ENCODE results near the gene SOX1.

SOX1 gene

DNA sequence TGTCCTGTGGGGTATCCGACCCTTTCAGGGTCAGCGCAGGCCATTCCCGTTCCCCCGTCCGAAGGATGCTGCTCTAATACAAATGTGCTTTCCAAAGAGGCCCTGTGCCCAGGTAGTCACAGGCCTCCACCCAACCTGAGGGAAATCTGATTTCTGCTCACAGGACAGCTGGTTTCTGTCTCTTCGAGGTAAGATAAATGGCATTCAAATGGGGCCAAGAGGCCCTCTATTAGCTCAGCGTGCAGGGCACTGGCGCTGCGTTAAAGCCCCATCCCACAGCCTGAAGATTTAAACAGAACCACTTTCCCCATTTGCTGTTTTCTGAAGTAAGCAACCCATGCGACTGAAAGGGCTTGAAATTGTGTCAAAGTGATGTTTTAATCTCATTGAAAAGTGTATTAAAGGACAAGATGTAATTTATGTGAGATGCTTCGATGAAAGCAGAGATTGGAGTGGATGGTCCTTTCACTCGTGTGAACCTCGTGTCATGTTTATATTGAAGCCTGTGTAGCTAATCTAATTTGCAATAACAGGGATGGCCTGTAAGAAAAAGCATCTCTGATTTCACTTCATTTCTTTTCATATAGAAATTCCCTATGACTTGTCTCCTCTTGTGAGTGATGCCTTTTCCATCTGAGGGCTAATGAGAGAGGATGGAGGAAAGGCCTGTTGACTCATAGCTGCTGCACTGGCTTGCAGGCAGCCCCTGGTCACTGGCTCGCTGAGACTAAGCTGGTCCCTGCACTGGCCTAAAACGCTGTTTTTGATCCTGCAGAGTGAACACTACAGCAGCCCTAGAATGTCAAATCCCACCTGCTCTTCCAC lies 7.3 kb upstream of the SOX1 start:
- no peak for FAIRE-seq

- no peak for FAIRE-seq
Observed at GRCh38 chr13:112060282-112060830, 6.6 kb upstream of the SOX1 start.

DNA sequence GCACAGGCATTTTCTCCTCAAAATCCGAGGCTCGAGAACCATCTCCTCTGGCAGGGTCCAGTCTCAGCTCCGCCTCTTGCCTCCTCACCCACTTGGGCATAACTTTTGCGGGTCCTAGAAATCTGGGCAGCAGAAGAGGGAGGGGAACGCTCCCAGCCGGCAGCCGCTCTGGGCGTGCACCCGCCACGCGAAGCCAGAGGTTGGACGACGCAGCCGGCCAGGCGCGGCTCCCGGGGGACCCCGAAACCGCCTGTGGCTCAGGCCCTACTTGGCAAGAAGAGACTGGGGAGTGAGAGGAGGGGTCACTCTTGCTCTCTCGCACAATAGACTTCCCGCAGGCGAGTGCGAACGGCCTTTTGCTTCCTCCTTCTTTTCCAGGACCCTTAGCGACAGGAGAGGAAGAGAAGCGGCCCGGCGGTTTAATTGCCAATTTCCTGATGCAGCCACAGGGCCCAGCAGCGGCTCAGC lies 6.0 kb upstream of the SOX1 start:
- FAIRE-seq = no peak

- FAIRE-seq = no peak
Observed at GRCh38 chr13:112061367-112062061, 5.4 kb upstream of the SOX1 start.

GRCh38 chr13:112062072-112062567 lies 4.8 kb upstream of the SOX1 start:
- no peak for FAIRE-seq

DNA sequence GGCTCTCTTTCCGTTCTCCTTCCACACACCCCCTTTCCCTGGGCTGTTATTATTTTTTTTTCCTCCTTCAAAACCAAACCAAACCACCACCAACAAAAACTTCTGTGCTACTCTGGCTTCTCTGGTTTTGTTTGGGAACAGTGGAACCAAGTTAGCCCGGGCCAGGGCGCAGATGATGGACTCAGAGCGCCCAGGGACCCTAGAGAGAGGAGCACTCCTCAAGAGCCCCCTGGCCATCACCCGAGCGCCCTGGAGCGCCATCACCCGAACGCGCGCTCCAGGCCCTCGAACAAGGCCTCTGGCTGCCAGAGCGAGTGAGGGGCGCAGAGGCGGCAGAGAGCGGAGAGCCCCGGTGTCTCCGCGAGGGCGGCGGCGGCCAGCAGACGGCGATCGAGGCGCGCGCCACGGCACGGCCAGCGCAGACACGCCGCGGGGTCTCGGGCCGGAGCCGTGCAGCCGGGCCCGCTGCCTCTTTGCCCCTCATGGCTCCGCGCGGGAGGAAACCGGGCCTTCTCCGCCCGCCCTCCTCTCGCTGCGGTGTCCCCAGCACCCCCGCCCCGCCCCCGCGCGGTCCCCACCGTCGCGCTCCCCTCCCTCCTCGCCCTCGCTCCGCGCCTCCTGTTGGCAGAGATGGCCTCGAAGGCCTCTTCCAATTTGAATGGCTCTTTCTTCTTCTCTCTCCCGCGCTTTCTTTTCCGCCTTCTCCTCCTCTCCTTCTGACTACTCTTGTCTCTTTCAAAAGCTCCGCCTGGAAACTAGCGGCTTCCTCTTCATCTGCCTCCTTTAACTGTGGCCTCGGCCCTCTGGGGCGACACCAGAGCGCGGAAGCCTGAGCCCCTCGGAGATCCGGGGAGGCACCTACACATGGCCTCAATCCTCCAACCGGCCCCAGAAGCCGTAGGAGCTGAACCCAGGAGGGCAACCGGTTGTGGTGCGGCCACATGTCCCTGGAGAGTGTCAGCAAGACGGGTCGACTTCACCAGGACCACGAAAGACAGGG lies 4.1 kb upstream of the SOX1 start:
- FAIRE-seq = no peak

GRCh38 chr13:112063807-112064206 lies 3.1 kb upstream of the SOX1 start:
- FAIRE-seq = no peak

DNA sequence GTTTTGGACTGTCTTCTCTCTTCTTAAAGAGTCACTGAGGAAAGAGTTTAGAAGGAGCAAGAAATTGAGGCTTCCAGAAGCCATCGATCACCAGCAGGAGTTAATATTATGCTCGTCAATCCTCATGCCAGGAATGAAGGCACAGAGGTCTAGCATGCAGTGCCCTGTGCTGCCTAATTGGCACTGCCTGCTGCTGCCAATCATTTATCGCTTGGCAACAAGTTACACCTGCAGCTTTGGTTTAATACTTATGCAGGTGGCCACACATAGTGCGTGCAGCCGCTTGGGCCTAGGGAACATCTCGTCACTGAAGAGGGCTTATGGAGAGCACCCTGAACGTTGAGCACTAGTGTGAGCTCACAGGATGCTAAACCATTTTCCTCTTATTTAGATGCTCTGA lies 2.7 kb upstream of the SOX1 start:
- no peak for FAIRE-seq

GRCh38 chr13:112065521-112065866 lies 1.5 kb upstream of the SOX1 start:
- no peak for FAIRE-seq

DNA sequence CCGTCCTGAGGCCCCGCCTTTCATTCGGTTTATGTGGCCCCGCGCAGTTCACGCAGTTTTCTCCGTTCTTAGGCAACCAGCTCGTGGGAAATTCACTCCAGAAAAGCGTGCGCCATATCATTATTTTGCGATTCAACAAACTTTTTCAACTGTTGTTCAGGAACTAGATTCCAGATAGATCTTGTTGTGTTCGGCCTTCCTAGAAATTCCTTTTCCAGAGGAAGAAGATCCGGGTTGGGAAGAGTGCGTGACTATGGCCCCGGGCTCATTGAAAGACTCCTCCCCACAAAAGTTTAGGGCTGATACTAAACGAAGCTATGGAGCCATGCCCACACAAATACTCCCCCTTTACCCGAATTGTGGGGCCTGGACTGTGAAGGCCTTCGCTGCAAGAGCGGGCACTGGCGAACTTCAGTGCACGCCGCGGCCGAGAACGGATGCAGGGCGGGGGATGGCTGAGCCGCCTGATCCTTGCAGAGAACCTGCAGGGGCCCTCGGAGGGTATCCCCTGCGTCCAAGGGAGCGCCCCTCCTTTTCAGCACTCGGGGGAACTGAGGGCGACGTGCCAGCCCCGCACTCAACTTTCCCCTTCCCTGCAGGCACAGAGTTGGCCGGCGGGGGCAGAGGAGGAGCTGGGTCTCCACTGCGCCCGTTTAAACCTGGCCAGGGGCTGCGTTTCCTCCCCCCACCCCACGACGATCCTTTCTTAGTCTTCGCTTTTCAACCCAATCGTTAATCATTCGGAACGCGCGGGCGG lies 904 bp upstream of the SOX1 start:
- no peak for FAIRE-seq

DNA sequence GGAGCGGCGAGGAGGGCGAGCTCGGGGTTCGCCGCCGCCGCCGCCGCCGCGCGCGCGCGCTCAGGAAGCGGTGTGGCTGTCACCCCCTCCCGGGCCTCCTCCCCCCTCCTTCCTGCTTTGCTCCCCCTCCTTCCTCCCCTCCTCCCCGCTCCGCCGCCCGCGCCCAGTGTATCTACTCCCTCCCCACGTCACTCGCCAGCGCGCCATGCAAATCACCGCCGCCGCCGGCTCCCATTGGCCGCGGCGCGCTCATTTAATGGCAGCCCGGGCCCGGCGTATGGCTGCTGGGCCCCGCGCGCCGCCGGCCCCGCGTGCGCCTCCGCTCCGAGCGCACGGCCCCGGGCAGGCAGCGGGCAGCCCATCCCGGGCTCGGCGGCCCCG lies 335 bp upstream of the SOX1 start:
- FAIRE-seq = no peak

DNA sequence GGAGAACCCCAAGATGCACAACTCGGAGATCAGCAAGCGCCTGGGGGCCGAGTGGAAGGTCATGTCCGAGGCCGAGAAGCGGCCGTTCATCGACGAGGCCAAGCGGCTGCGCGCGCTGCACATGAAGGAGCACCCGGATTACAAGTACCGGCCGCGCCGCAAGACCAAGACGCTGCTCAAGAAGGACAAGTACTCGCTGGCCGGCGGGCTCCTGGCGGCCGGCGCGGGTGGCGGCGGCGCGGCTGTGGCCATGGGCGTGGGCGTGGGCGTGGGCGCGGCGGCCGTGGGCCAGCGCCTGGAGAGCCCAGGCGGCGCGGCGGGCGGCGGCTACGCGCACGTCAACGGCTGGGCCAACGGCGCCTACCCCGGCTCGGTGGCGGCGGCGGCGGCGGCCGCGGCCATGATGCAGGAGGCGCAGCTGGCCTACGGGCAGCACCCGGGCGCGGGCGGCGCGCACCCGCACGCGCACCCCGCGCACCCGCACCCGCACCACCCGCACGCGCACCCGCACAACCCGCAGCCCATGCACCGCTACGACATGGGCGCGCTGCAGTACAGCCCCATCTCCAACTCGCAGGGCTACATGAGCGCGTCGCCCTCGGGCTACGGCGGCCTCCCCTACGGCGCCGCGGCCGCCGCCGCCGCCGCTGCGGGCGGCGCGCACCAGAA lies 1.1 kb downstream of the SOX1 start:
- FAIRE-seq = no peak

DNA sequence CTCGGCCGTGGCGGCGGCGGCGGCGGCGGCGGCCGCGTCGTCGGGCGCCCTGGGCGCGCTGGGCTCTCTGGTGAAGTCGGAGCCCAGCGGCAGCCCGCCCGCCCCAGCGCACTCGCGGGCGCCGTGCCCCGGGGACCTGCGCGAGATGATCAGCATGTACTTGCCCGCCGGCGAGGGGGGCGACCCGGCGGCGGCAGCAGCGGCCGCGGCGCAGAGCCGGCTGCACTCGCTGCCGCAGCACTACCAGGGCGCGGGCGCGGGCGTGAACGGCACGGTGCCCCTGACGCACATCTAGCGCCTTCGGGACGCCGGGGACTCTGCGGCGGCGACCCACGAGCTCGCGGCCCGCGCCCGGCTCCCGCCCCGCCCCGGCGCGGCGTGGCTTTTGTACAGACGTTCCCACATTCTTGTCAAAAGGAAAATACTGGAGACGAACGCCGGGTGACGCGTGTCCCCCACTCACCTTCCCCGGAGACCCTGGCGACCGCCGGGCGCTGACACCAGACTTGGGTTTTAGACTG lies 1.7 kb downstream of the SOX1 start:
- FAIRE-seq = no peak

- FAIRE-seq = no peak
Observed at GRCh38 chr13:112069061-112069844, 2.3 kb downstream of the SOX1 start.

DNA sequence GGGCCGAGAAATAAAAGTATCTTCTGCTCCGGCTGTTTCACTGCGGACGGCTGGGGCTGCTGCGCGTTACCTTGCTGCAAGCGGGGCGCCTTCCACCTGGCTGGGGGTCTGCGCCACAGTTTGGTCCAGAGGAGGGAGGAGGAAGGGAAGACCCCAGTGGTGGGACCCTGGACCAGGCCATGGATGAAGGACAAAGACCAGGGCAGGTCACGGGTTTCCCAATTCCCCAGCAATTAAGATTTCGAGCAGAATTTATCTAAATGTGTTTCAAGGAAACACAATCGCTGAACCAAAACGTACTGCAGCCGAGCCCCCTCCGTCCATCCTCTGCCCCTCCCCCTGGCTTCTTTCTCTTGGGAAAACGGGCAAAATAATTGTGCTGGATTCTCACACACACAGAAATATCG lies 2.9 kb downstream of the SOX1 start:
- no peak for FAIRE-seq

DNA sequence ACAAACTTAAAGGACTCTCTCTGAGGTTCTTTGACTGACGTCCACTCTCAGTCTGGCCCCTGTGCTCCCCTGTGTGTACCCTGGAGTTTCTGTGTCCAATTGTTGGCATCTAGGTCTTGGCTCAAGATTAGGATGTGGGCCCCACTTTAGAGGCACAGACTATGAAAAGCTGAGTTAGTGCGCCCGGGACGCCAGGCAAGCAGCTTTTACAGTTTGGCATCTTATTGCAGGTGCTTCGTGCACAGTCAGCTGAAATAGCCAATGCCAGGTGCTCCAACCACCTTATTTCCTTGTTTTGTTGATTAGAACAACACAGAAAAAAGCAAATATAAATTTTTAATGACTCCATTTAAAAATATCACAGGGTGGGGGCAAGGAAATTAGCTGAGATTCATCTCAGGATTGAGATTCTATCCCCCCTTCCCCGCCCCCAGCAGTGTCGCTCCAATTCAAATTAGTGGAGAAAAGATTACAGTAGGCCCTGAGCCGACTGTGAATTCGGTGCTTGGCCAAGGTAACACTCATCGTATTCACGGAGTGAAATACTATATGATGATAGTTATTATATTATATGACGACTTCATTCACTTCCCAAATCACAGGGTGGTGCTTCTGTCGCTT lies 4.3 kb downstream of the SOX1 start:
- no peak for FAIRE-seq

DNA sequence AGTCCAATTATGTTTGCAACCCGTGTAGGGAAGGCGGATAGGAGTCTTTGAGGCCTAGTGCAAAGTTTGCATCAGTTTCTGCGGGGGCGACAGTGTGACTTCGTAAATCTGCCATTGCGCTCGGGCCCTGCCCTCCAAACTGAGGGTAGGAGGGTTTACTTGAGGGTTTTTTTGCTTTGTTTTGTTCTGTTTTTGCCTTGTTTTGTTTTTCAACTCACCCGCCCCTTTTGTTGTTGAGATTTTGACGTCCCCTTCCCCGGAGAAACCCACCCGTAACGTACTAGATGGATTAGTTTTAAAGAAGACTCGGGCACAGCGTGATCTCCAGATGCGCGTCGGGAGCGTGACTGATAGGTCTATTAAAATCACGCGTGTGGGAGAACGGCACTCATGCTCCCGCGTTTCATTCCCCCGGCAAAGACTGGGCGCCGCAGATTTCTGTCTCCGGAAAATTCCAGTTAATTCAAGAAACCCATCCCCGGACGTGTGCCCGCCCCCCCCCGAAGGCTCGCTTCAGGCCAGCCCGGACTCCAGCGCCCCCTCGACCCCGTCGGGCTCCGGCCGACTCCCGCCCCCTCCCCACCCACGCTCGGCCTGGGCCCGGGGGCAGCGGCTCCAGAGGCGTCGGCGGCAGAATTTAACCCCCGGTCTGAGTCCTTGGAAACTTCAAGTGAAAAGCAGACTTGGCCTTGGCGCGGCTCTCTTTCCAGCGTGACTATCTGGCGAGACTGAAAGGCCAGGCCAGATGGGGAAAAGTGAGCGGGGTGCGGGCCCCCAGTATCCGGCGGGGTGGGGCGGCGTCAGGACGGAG lies 5.0 kb downstream of the SOX1 start:
- no peak for FAIRE-seq

DNA sequence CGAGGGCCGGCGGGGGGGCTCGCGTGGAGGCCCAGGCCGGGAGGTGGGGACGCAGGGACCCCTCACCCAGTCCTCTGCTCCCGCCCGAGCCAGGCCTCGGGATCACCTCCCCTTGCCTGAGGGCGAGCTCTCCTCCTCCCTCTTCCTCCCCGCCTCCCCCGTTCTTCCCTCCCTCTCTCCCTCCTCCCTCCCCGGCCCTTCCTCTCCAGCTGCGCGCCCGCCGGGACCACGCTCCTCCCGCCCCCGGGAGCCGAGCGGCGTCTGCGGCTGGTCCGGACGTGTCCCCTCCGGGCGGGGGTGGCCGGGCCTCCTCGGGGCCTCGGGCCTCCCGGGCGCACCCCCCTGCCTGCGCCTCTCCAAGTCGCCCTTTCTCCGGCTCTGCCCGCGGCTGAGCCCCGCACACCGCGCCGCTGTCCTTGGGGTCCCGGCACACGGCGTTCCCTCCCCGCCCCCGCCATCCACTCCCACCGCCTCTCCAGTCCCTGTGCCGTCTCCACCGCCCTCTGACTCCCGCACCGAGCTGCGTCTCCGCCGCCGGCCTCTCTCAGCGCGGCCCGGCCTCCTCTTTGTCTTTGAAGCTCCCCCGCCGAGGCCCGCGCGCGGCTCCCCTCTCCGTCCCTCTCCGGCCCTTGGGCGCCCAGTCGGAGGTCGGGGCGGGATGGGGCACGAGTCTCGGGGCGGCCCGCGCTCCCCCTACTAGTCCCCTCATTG lies 5.7 kb downstream of the SOX1 start:
- no peak for FAIRE-seq
